IMR-90 (cell line): ENCODE data around the gene TRIM75. TPM values are rescaled to one million over a fixed set of nuclear protein-coding genes. Genes with fewer than 3 reads are reported as not detected.

Experiments
- ATAC-seq: fragments of 200-7000 bp; cut with Tn5 transposase; 2 replicates; pipeline ENCODE4 v1.9.1; 2020; ENCODE audit warnings: low read depth, mild to moderate bottlenecking, moderate library complexity
- BruUV-seq: library from RNA; stranded (reverse); fragments of 400-500 nt; replicated peaks from 2 replicates; lab custom pipeline; 2021; lab: Mats Ljungman, UMichigan
- CTCF ChIA-PET: fragments of 300-600 bp; formaldehyde crosslinking; extraction: SDS; loops from one replicate; lab custom pipeline; 2021; ENCODE audit warnings: antibody characterized with exemption; lab: Yijun Ruan, JAX
- POLR2A ChIA-PET: fragments of 300-600 bp; sonication (Branson Sonifier 250); formaldehyde crosslinking; loops from one replicate; lab custom pipeline; 2022; ENCODE audit warnings: antibody characterized with exemption; ENCODE audit not compliant: unreplicated experiment; lab: Charles Lee
- DNase-seq: peaks from one replicate; pipeline ENCODE4 v3.0.0; 2013
- H2AFZ ChIP-seq: replicated peaks from 2 replicates; pipeline ENCODE3; 2013; ENCODE audit warnings: low read length, mild to moderate bottlenecking; ENCODE audit not compliant: poor library complexity
- H2AK5ac ChIP-seq: 2 replicates; pipeline ENCODE4 v1.6.1; 2013; ENCODE audit warnings: low read depth, low read length, inconsistent platforms
- H2AK9ac ChIP-seq: replicated peaks from 2 replicates; pipeline ENCODE3; 2013; ENCODE audit warnings: mild to moderate bottlenecking, low read depth, low read length, moderate library complexity; ENCODE audit not compliant: poor library complexity
- H2BK120ac ChIP-seq: 2 replicates; pipeline ENCODE4 v1.6.1; 2013; ENCODE audit warnings: low read depth, low read length, inconsistent platforms
- H2BK15ac ChIP-seq: 3 replicates; pipeline ENCODE4 v1.6.1; 2013; ENCODE audit warnings: low read depth, low read length, inconsistent platforms
- H2BK20ac ChIP-seq: 2 replicates; pipeline ENCODE4 v1.6.1; 2013; ENCODE audit warnings: low read depth, mild to moderate bottlenecking, inconsistent platforms, low read length, moderate library complexity
- H2BK5ac ChIP-seq: 2 replicates; pipeline ENCODE4 v1.6.1; 2013; ENCODE audit warnings: mild to moderate bottlenecking, low read depth, low read length, inconsistent platforms; ENCODE audit not compliant: poor library complexity, severe bottlenecking
- H3K14ac ChIP-seq: replicated peaks from 2 replicates; pipeline ENCODE4 v1.6.1; 2013; ENCODE audit warnings: low read depth, low read length, inconsistent platforms
- H3K18ac ChIP-seq: 2 replicates; pipeline ENCODE4 v1.6.1; 2013; ENCODE audit warnings: low read depth, low read length, control low read depth
- H3K23ac ChIP-seq: 2 replicates; pipeline ENCODE4 v1.6.1; 2013; ENCODE audit warnings: low read depth, low read length, inconsistent platforms
- H3K27ac ChIP-seq: 2 replicates; pipeline ENCODE4 v1.5.1; 2013; ENCODE audit warnings: mild to moderate bottlenecking, control low read depth, low read length; ENCODE audit not compliant: insufficient read depth
- H3K27me3 ChIP-seq: 2 replicates; pipeline ENCODE4 v1.6.1; 2013; ENCODE audit warnings: low read length; ENCODE audit not compliant: control insufficient read depth, insufficient read depth
- H3K36me3 ChIP-seq: 2 replicates; pipeline ENCODE4 v1.6.1; 2013; ENCODE audit warnings: low read length, mixed read lengths; ENCODE audit not compliant: control insufficient read depth, insufficient read depth
- H3K4ac ChIP-seq: 2 replicates; pipeline ENCODE4 v1.6.1; 2013; ENCODE audit warnings: low read depth, low read length, inconsistent platforms
- H3K4me1 ChIP-seq: 2 replicates; pipeline ENCODE4 v1.6.1; 2013; ENCODE audit warnings: low read length, mixed read lengths; ENCODE audit not compliant: control insufficient read depth, insufficient read depth
- H3K4me2 ChIP-seq: 2 replicates; pipeline ENCODE4 v1.6.1; 2013; ENCODE audit warnings: low read depth, mild to moderate bottlenecking, control low read depth, low read length, moderate library complexity
- H3K4me3 ChIP-seq: 2 replicates; pipeline ENCODE4 v1.5.1; 2013; ENCODE audit warnings: low read depth, mild to moderate bottlenecking, control low read depth, low read length, moderate library complexity; ENCODE audit not compliant: insufficient read depth
- H3K56ac ChIP-seq: 2 replicates; pipeline ENCODE4 v1.6.1; 2013; ENCODE audit warnings: low read length, inconsistent platforms; ENCODE audit not compliant: insufficient read depth; ENCODE audit errors: extremely low read depth
- H3K79me1 ChIP-seq, 2 experiments: 2 replicates each; pipeline ENCODE4 v1.6.1; 2013; ENCODE audit warnings: low read length in 2 of 2, inconsistent platforms in 1 of 2, low read depth in 1 of 2
- H3K9ac ChIP-seq: 2 replicates; pipeline ENCODE4 v1.6.1; 2013; ENCODE audit warnings: low read depth, low read length, control low read depth
- H3K9me1 ChIP-seq: 2 replicates; pipeline ENCODE4 v1.6.1; 2013; ENCODE audit warnings: low read length, inconsistent platforms; ENCODE audit not compliant: insufficient read depth
- H3K9me3 ChIP-seq: 2 replicates; pipeline ENCODE4 v1.6.1; 2013; ENCODE audit warnings: low read length; ENCODE audit not compliant: control insufficient read depth, insufficient read depth
- H4K20me1 ChIP-seq: 2 replicates; pipeline ENCODE4 v1.6.1; 2013; ENCODE audit warnings: low read length, inconsistent platforms; ENCODE audit not compliant: insufficient read depth
- H4K5ac ChIP-seq: 2 replicates; pipeline ENCODE4 v1.6.1; 2013; ENCODE audit warnings: mild to moderate bottlenecking, low read depth, low read length, control low read depth
- H4K8ac ChIP-seq, 2 experiments: 2 replicates each; pipeline ENCODE4 v1.6.1; 2013; ENCODE audit warnings: low read depth in 2 of 2, low read length in 2 of 2, control low read depth in 1 of 2, inconsistent platforms in 1 of 2
- H4K91ac ChIP-seq: 2 replicates; pipeline ENCODE4 v1.6.1; 2013; ENCODE audit warnings: low read depth, low read length, inconsistent platforms; ENCODE audit not compliant: insufficient read depth
- CTCF ChIP-seq: conservative IDR thresholded peaks from 2 replicates; pipeline ENCODE4 v1.5.1; 2012; ENCODE audit warnings: mild to moderate bottlenecking, low read depth, low read length, improper control_type of control experiment
- ELK1 ChIP-seq: fragments of 150-350 bp; IDR thresholded peaks from 2 replicates; pipeline ENCODE4 v1.6.1; 2016; ENCODE audit warnings: low read depth, mild to moderate bottlenecking, low read length, moderate library complexity, borderline replicate concordance
- NFE2L2 ChIP-seq: fragments of 150-350 bp; IDR thresholded peaks from 2 replicates; pipeline ENCODE4 v1.6.1; 2016; ENCODE audit warnings: low read depth, mild to moderate bottlenecking, low read length
- WGBS, 2 experiments: methylation state at CpG; one replicate each; pipeline versions ENCODE4 v1.1.5 to v1.1.7; 2013; ENCODE audit warnings: missing lambda C conversion rate in 2 of 2; ENCODE audit not compliant: insufficient read length in 1 of 2; ENCODE audit errors: extremely low coverage in 2 of 2; 5-methylcytosine and 5-hydroxymethylcytosine counted together
- dilution Hi-C: fragments of 300-500 bp; cut with HindIII; formaldehyde crosslinking; loops from one replicate; pipeline ENCODE4 v1.14.3; 2018; ENCODE audit warnings: low sequenced_read_pairs; ENCODE audit not compliant: unreplicated experiment
- in situ Hi-C: fragments of 300-500 bp; cut with MboI; formaldehyde crosslinking; loops from 3 replicates; pipeline ENCODE4 v1.14.3; 2019; ENCODE audit warnings: low sequenced_read_pairs, inconsistent platforms, mixed read lengths
- intact Hi-C: fragments of 100-400 bp; cut with micrococcal nuclease; formaldehyde crosslinking; loops from 2 replicates; pipeline ENCODE4 v1.10.0; 2022
- polyA plus RNA-seq, 3 experiments: library from polyadenylated mRNA; depleted of rRNA; stranded (reverse); fragments of >200 nt; gene quantifications; 2 replicates each; pipeline ENCODE4 v1.2.3, GENCODE V29; 2012; ENCODE audit warnings: low replicate concordance in 1 of 3
- total RNA-seq: library from RNA; depleted of rRNA; stranded (reverse); fragments of >200 nt; gene quantifications from 2 replicates; pipeline ENCODE4 v1.2.3, GENCODE V29; 2012

Gene TRIM75
- total and polyA plus RNA-seq, 2 of the 4 experiments (the other 2 are of a cell fraction) = not detected

GRCh38 chr4:165016971-165017370 is 36.7 kb upstream of the TRIM75 start:
- CTCF ChIA-PET = no interaction called here

More at GRCh38 chr4:165016971-165017370, 36.7 kb upstream of the TRIM75 start:
- Histone ChIP-seq H2BK120ac (no peak overlapping the region), H2AK5ac (no peak overlapping the region), H3K14ac (no peak overlapping the region), H2AK9ac (no peak overlapping the region), H3K27ac (no peak overlapping the region), H3K56ac (no peak overlapping the region), H3K79me1 (no peaks in the 10 kb centered on the region), H3K4me3 (no peak overlapping the region), H3K18ac (no peak overlapping the region), H3K4ac (no peak overlapping the region), H3K9me1 (no peaks in the 10 kb centered on the region), H3K4me2 (no peak overlapping the region), H3K27me3 (no peaks in the 10 kb centered on the region), H3K23ac (no peak overlapping the region), H2BK5ac (no peak overlapping the region), H3K9me3 (no peaks in the 10 kb centered on the region), H3K36me3 (no peaks in the 10 kb centered on the region), H4K91ac (no peak overlapping the region), H4K8ac (no peak overlapping the region), H3K4me1 (no peaks in the 10 kb centered on the region), H4K20me1 (no peaks in the 10 kb centered on the region), H3K9ac (no peak overlapping the region), H4K5ac (no peak overlapping the region), H2AFZ (no peak overlapping the region), H2BK20ac (no peak overlapping the region), H2BK15ac (no peak overlapping the region)
- no peak for ATAC-seq
- BruUV-seq = no TSS peak
- dilution Hi-C loops (no loop called here), intact Hi-C loops (no loop called here), in situ Hi-C loops (no loop called here)
- POLR2A ChIA-PET = no interaction called here
- DNase-seq = no peak
- 32% methylated on average over 4 of the region's 5 CpGs; no CpG with 5 or more reads in 1 of the 2 experiments for WGBS, 2 experiments
- TF ChIP-seq ELK1 (no peak), CTCF (peak; percentile 16; the same call in 1 of the 2 replicates), NFE2L2 (no peak)
